ENCODE measurements around the gene FAM120A. TPM values are rescaled to one million over a fixed set of nuclear protein-coding genes. Genes with fewer than 3 reads are reported as not detected.

Gene FAM120A
- total and polyA plus RNA-seq, 7 donors, result 59.9 to 106 (median 66.0) TPM

GRCh38 chr9:93585259-93585658, 133.8 kb downstream of the FAM120A start:
- Histone ChIP-seq H3K27me3 (no peaks in the 10 kb centered on the region), H3K4me1 (peaks cover 0 to 64% (median 49%) of the 10 kb centered on the region in 4 donors), H3K36me3 (no peaks in the 10 kb centered on the region), H3K9me3 (no peaks in the 10 kb centered on the region), H3K4me3 (no peak overlapping the region), H3K27ac (no peak overlapping the region)
- intact Hi-C loops (cut with DNase I), result no loop called here
- TF ChIP-seq EP300 (IDR thresholded peaks at IDR 0.05) (no peak), POLR2AphosphoS5 (IDR thresholded peaks at IDR 0.05) (no peak), POLR2A (IDR thresholded peaks at IDR 0.05) (no peak), CTCF (IDR thresholded peaks at IDR 0.05) (no peak)
- WGBS, 2 donors, result 97 to 98% methylated on average over 4 of the region's 4 CpGs
- DNase-seq, result no peak

GRCh38 chr9:93585695-93586094, 134.2 kb downstream of the FAM120A start:
- WGBS, 2 donors, result 97 to 98% methylated on average over 4 of the region's 4 CpGs
- intact Hi-C loops (cut with DNase I), result no loop called here
- H3K4me1 ChIP-seq, result peaks cover 0 to 62% (median 48%) of the 10 kb centered on the region in 4 donors
- no peak overlapping the region for H3K4me3 ChIP-seq
- H3K9me3 ChIP-seq, result no peaks in the 10 kb centered on the region
- TF ChIP-seq POLR2AphosphoS5 (IDR thresholded peaks at IDR 0.05), result no peak
- no peak for DNase-seq
- no peaks in the 10 kb centered on the region for H3K36me3 ChIP-seq
- H3K27ac ChIP-seq, result no peak overlapping the region
- H3K27me3 ChIP-seq, result no peaks in the 10 kb centered on the region

GRCh38 chr9:93586290-93587057, 135.0 kb downstream of the FAM120A start:
- H3K27me3 ChIP-seq, result no peaks in the 10 kb centered on the region
- intact Hi-C loops (cut with DNase I), result no loop called here
- no peaks in the 10 kb centered on the region for H3K9me3 ChIP-seq
- no peak overlapping the region for H3K27ac ChIP-seq
- H3K4me1 ChIP-seq, result peaks cover 0 to 62% (median 46%) of the 10 kb centered on the region in 4 donors
- no peaks in the 10 kb centered on the region for H3K36me3 ChIP-seq
- DNase-seq, result no peak
- TF ChIP-seq CTCF (IDR thresholded peaks at IDR 0.05) (no peak), POLR2AphosphoS5 (IDR thresholded peaks at IDR 0.05) (no peak), EP300 (IDR thresholded peaks at IDR 0.05) (no peak), POLR2A (IDR thresholded peaks at IDR 0.05) (no peak)
- 93 to 95% methylated on average over 13 of the region's 13 CpGs for WGBS, 2 donors
- no peak overlapping the region for H3K4me3 ChIP-seq

GRCh38 chr9:93587284-93587650, 135.8 kb downstream of the FAM120A start:
- H3K27ac ChIP-seq, result no peak overlapping the region
- H3K27me3 ChIP-seq, result no peaks in the 10 kb centered on the region
- WGBS, 2 donors, result 96 to 97% methylated on average over 7 of the region's 7 CpGs
- no peak for TF ChIP-seq EP300 (IDR thresholded peaks at IDR 0.05)
- TF ChIP-seq CTCF (IDR thresholded peaks at IDR 0.05), result no peak
- TF ChIP-seq POLR2A (IDR thresholded peaks at IDR 0.05), result no peak
- TF ChIP-seq POLR2AphosphoS5 (IDR thresholded peaks at IDR 0.05), result no peak
- DNase-seq, result no peak
- H3K4me1 ChIP-seq, result peaks cover 0 to 62% (median 45%) of the 10 kb centered on the region in 4 donors
- intact Hi-C loops (cut with DNase I), result no loop called here
- no peaks in the 10 kb centered on the region for H3K36me3 ChIP-seq
- H3K9me3 ChIP-seq, result no peaks in the 10 kb centered on the region
- no peak overlapping the region for H3K4me3 ChIP-seq

GRCh38 chr9:93587651-93588347, 136.3 kb downstream of the FAM120A start:
- Histone ChIP-seq H3K9me3 (no peaks in the 10 kb centered on the region), H3K4me3 (no peak overlapping the region), H3K36me3 (no peaks in the 10 kb centered on the region), H3K27ac (no peak overlapping the region), H3K4me1 (peaks cover 0 to 63% (median 41%) of the 10 kb centered on the region in 4 donors), H3K27me3 (no peaks in the 10 kb centered on the region)
- intact Hi-C loops (cut with DNase I), result no loop called here
- no peak for TF ChIP-seq POLR2A (IDR thresholded peaks at IDR 0.05)
- no peak for TF ChIP-seq CTCF (IDR thresholded peaks at IDR 0.05)
- no peak for TF ChIP-seq POLR2AphosphoS5 (IDR thresholded peaks at IDR 0.05)
- no peak for TF ChIP-seq EP300 (IDR thresholded peaks at IDR 0.05)
- DNase-seq, result no peak
- WGBS, 2 donors, result 92 to 93% methylated on average over 11 of the region's 11 CpGs

Measured in sigmoid colon (tissue), 7 donors.